Astrocyte (in vitro differentiated cells and primary cell): ENCODE results near the gene LMO1. TPM values are rescaled to one million over a fixed set of nuclear protein-coding genes. Genes with fewer than 3 reads are reported as not detected.

Experiments
- DNase-seq: peaks from one replicate; pipeline ENCODE4 v3.0.0-alpha.2; 2010; ENCODE audit warnings: low read depth
- FAIRE-seq: peaks from 2 replicates; lab custom pipeline; 2011; peaks lifted over from hg19 to GRCh38; lab: Jason Lieb, UNC
- H2AFZ ChIP-seq: 2 replicates; pipeline ENCODE4 v1.6.0; 2012; ENCODE audit warnings: low read depth, low read length, inconsistent platforms
- H3K27ac ChIP-seq: 2 replicates; pipeline ENCODE4 v1.5.1; 2011; ENCODE audit warnings: low read depth, low read length, inconsistent platforms
- H3K27me3 ChIP-seq: 2 replicates; pipeline ENCODE4 v1.6.0; 2011; ENCODE audit warnings: low read length, inconsistent platforms; ENCODE audit not compliant: insufficient read depth
- H3K36me3 ChIP-seq: 2 replicates; pipeline ENCODE4 v1.5.1; 2011; ENCODE audit warnings: low read length, inconsistent platforms; ENCODE audit not compliant: insufficient read depth
- H3K4me1 ChIP-seq: 2 replicates; pipeline ENCODE4 v1.5.1; 2011; ENCODE audit warnings: low read length, inconsistent platforms; ENCODE audit not compliant: insufficient read depth
- H3K4me2 ChIP-seq: 2 replicates; pipeline ENCODE4 v1.6.0; 2012; ENCODE audit warnings: low read length, inconsistent platforms
- H3K4me3 ChIP-seq: 2 replicates; pipeline ENCODE4 v1.5.1; 2011; ENCODE audit warnings: low read depth, mild to moderate bottlenecking, low read length, inconsistent platforms; ENCODE audit not compliant: insufficient read depth
- H3K79me2 ChIP-seq: 2 replicates; pipeline ENCODE4 v1.6.0; 2012; ENCODE audit warnings: mild to moderate bottlenecking, low read length, inconsistent platforms; ENCODE audit not compliant: insufficient read depth
- H3K9ac ChIP-seq: 2 replicates; pipeline ENCODE4 v1.6.0; 2012; ENCODE audit warnings: mild to moderate bottlenecking, low read length, inconsistent platforms
- H3K9me3 ChIP-seq: 2 replicates; pipeline ENCODE4 v1.5.1; 2012; ENCODE audit warnings: low read depth, mild to moderate bottlenecking, low read length, inconsistent platforms; ENCODE audit not compliant: insufficient read depth
- H4K20me1 ChIP-seq: 2 replicates; pipeline ENCODE4 v1.6.0; 2012; ENCODE audit warnings: low read length, inconsistent platforms; ENCODE audit not compliant: insufficient read depth
- H3K27ac Mint-ChIP-seq: one replicate; pipeline ENCODE4 v1.8.0; 2021; ENCODE audit warnings: mild to moderate bottlenecking, mixed read lengths; ENCODE audit not compliant: unreplicated experiment
- H3K27me3 Mint-ChIP-seq: one replicate; pipeline ENCODE4 v1.8.0; 2021; ENCODE audit warnings: low read depth, mixed read lengths; ENCODE audit not compliant: unreplicated experiment
- H3K36me3 Mint-ChIP-seq: one replicate; pipeline ENCODE4 v1.8.0; 2021; ENCODE audit warnings: low read depth, mixed read lengths; ENCODE audit not compliant: unreplicated experiment
- H3K4me1 Mint-ChIP-seq: one replicate; pipeline ENCODE4 v1.8.0; 2021; ENCODE audit warnings: low read depth, mixed read lengths; ENCODE audit not compliant: unreplicated experiment
- H3K4me3 Mint-ChIP-seq: one replicate; pipeline ENCODE4 v1.8.0; 2021; ENCODE audit warnings: mild to moderate bottlenecking, moderate library complexity, mixed read lengths; ENCODE audit not compliant: unreplicated experiment
- H3K9me3 Mint-ChIP-seq: one replicate; pipeline ENCODE4 v1.8.0; 2021; ENCODE audit warnings: mild to moderate bottlenecking, mixed read lengths; ENCODE audit not compliant: unreplicated experiment
- EZH2 ChIP-seq: IDR thresholded peaks from 2 replicates; pipeline ENCODE4 v1.6.1; 2012; ENCODE audit warnings: mild to moderate bottlenecking, low read length, inconsistent platforms; ENCODE audit not compliant: insufficient read depth
- total RNA-seq: library from RNA; stranded (reverse); gene quantifications from 2 replicates; pipeline ENCODE4 v1.2.1, GENCODE V29; 2021
- TF ChIP-seq, protein P1 (sequence below): IDR thresholded peaks from 2 replicates; pipeline ENCODE4 v1.5.1; 2011; ENCODE audit warnings: low read depth, mild to moderate bottlenecking, inconsistent platforms, low read length, moderate library complexity; ENCODE audit not compliant: insufficient read depth

The LMO1 gene
- total RNA-seq, 1 donor from 2014 or later = 1.5 TPM

DNA sequence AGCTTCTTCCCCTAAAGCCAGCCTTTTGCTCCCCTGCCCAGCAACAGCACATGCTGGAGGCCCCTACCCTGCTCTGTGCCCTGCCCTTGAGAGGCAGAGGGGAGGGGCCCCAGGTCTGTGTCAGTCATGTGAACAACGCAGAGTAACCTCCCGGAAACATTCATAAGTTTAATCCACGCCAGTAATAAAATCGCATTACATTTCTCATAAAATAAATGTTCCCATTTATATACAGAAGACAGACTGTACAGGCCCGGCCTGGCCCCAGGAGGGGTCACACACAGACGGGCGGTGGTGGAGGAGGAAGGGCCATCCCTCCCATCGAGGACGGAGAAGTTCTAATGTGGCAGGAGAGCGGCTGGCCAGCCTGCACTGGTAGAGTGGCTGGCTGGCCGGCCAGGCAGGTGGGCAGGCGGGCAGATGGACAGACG is 39.5 kb downstream of the LMO1 start:
- peaks cover 24% of the 10 kb centered on the region for H3K4me1 Mint-ChIP-seq
- no peaks in the 10 kb centered on the region for H3K9me3 ChIP-seq
- peaks cover 40% of the 10 kb centered on the region for H3K27me3 Mint-ChIP-seq
- no peak overlapping the region for H3K9ac ChIP-seq
- H3K4me3 Mint-ChIP-seq = no peak overlapping the region
- TF ChIP-seq, protein P1, sequence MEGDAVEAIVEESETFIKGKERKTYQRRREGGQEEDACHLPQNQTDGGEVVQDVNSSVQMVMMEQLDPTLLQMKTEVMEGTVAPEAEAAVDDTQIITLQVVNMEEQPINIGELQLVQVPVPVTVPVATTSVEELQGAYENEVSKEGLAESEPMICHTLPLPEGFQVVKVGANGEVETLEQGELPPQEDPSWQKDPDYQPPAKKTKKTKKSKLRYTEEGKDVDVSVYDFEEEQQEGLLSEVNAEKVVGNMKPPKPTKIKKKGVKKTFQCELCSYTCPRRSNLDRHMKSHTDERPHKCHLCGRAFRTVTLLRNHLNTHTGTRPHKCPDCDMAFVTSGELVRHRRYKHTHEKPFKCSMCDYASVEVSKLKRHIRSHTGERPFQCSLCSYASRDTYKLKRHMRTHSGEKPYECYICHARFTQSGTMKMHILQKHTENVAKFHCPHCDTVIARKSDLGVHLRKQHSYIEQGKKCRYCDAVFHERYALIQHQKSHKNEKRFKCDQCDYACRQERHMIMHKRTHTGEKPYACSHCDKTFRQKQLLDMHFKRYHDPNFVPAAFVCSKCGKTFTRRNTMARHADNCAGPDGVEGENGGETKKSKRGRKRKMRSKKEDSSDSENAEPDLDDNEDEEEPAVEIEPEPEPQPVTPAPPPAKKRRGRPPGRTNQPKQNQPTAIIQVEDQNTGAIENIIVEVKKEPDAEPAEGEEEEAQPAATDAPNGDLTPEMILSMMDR = no peak
- TF ChIP-seq EZH2 = no peak
- no peak overlapping the region for H3K27ac ChIP-seq
- no peak overlapping the region for H3K4me3 ChIP-seq
- no peaks in the 10 kb centered on the region for H3K79me2 ChIP-seq
- H3K36me3 ChIP-seq = no peaks in the 10 kb centered on the region
- no peak for FAIRE-seq
- H3K27me3 ChIP-seq = no peaks in the 10 kb centered on the region
- no peaks in the 10 kb centered on the region for H3K36me3 Mint-ChIP-seq
- H3K4me2 ChIP-seq = no peak overlapping the region
- H2AFZ ChIP-seq = no peak overlapping the region
- peaks cover under 1% of the 10 kb centered on the region for H3K4me1 ChIP-seq
- DNase-seq = no peak
- H3K9me3 Mint-ChIP-seq = no peaks in the 10 kb centered on the region
- no peaks in the 10 kb centered on the region for H4K20me1 ChIP-seq
- H3K27ac Mint-ChIP-seq = no peak overlapping the region

GRCh38 chr11:8223513-8223900 is 40.2 kb downstream of the LMO1 start:
- H3K4me1 Mint-ChIP-seq = peaks cover 24% of the 10 kb centered on the region
- no peaks in the 10 kb centered on the region for H3K27me3 ChIP-seq
- DNase-seq (no peak), FAIRE-seq (no peak)
- no peak for TF ChIP-seq EZH2
- TF ChIP-seq, protein P1 = no peak
- no peak overlapping the region for H3K27ac ChIP-seq
- no peaks in the 10 kb centered on the region for H4K20me1 ChIP-seq
- no peaks in the 10 kb centered on the region for H3K9me3 ChIP-seq
- H3K4me2 ChIP-seq = no peak overlapping the region
- H3K79me2 ChIP-seq = no peaks in the 10 kb centered on the region
- H3K27me3 Mint-ChIP-seq = peaks cover 40% of the 10 kb centered on the region
- H3K4me3 ChIP-seq = no peak overlapping the region
- no peaks in the 10 kb centered on the region for H3K9me3 Mint-ChIP-seq
- no peaks in the 10 kb centered on the region for H3K4me1 ChIP-seq
- H3K36me3 ChIP-seq = no peaks in the 10 kb centered on the region
- H3K9ac ChIP-seq = no peak overlapping the region
- H3K27ac Mint-ChIP-seq = no peak overlapping the region
- no peaks in the 10 kb centered on the region for H3K36me3 Mint-ChIP-seq
- no peak overlapping the region for H3K4me3 Mint-ChIP-seq
- no peak overlapping the region for H2AFZ ChIP-seq

GRCh38 chr11:8222820-8223512 is 40.7 kb downstream of the LMO1 start:
- DNase-seq (no peak), FAIRE-seq (no peak)
- H4K20me1 ChIP-seq = no peaks in the 10 kb centered on the region
- no peaks in the 10 kb centered on the region for H3K36me3 ChIP-seq
- no peak overlapping the region for H3K4me3 Mint-ChIP-seq
- no peaks in the 10 kb centered on the region for H3K9me3 ChIP-seq
- no peak overlapping the region for H3K27ac Mint-ChIP-seq
- peaks cover 45% of the 10 kb centered on the region for H3K27me3 Mint-ChIP-seq
- H3K27me3 ChIP-seq = no peaks in the 10 kb centered on the region
- H3K4me3 ChIP-seq = no peak overlapping the region
- H3K36me3 Mint-ChIP-seq = no peaks in the 10 kb centered on the region
- H3K4me1 Mint-ChIP-seq = peaks cover 24% of the 10 kb centered on the region
- no peak for TF ChIP-seq EZH2
- TF ChIP-seq, protein P1 = no peak
- no peaks in the 10 kb centered on the region for H3K4me1 ChIP-seq
- H3K79me2 ChIP-seq = no peaks in the 10 kb centered on the region
- no peak overlapping the region for H2AFZ ChIP-seq
- H3K9ac ChIP-seq = no peak overlapping the region
- H3K4me2 ChIP-seq = no peak overlapping the region
- H3K9me3 Mint-ChIP-seq = no peaks in the 10 kb centered on the region
- H3K27ac ChIP-seq = no peak overlapping the region
